SU-DHL-6 (cell line): ENCODE data around the gene FHL1.

Source experiments
- H2AFZ ChIP-seq: fragments of 200-600 bp; sonication (generic); 2 replicates; pipeline ENCODE4 v1.6.1; 2014; ENCODE audit warnings: low read depth, mild to moderate bottlenecking, moderate library complexity, mixed read lengths, antibody characterized with exemption, low read length; ENCODE audit not compliant: severe bottlenecking
- H3F3A ChIP-seq: fragments of 200-600 bp; shearing (Covaris generic); 2 replicates; pipeline ENCODE4 v1.6.0; 2016; ENCODE audit warnings: antibody characterized with exemption, mild to moderate bottlenecking; ENCODE audit not compliant: insufficient read depth
- H3K27ac ChIP-seq: fragments of 200-600 bp; sonication (generic); 2 replicates; pipeline ENCODE4 v1.5.1; 2016; ENCODE audit warnings: low read depth, mild to moderate bottlenecking, low read length, moderate library complexity, mixed read lengths
- H3K27me3 ChIP-seq: fragments of 200-600 bp; sonication (generic), shearing (Covaris generic); 2 replicates; pipeline ENCODE4 v1.6.0; 2014; ENCODE audit warnings: mild to moderate bottlenecking, low read length
- H3K36me3 ChIP-seq: fragments of 200-600 bp; sonication (generic); 2 replicates; pipeline ENCODE4 v1.6.1; 2014; ENCODE audit warnings: mild to moderate bottlenecking, low read length, mixed read lengths
- H3K4me2 ChIP-seq: fragments of 300-600, 200-600 bp; shearing (Covaris generic), sonication (generic); 2 replicates; pipeline ENCODE4 v1.6.0; 2014; ENCODE audit warnings: low read length, low read depth, mild to moderate bottlenecking; ENCODE audit not compliant: poor library complexity, severe bottlenecking
- H3K4me3 ChIP-seq: fragments of 200-600 bp; sonication (generic); 2 replicates; pipeline ENCODE4 v1.5.1; 2014; ENCODE audit warnings: antibody characterized with exemption, low read length, mild to moderate bottlenecking, mixed read lengths; ENCODE audit not compliant: insufficient read depth, poor library complexity, severe bottlenecking
- H3K79me2 ChIP-seq: fragments of 200-600 bp; sonication (generic); 2 replicates; pipeline ENCODE4 v1.6.1; 2014; ENCODE audit warnings: mild to moderate bottlenecking, low read length, moderate library complexity; ENCODE audit not compliant: insufficient read depth
- H3K9ac ChIP-seq: fragments of 200-600 bp; sonication (generic); 2 replicates; pipeline ENCODE4 v1.7.0; 2014; ENCODE audit warnings: mild to moderate bottlenecking, low read length
- H3K9me2 ChIP-seq: fragments of 200-600 bp; sonication (generic); replicated peaks from 2 replicates; pipeline ENCODE4 v1.6.1; 2014; ENCODE audit warnings: low read length; ENCODE audit not compliant: insufficient read depth
- H3K9me3 ChIP-seq: fragments of 200-600 bp; sonication (generic); 2 replicates; pipeline ENCODE4 v1.6.1; 2014; ENCODE audit warnings: low read length, mixed read lengths; ENCODE audit not compliant: insufficient read depth
- H4K20me1 ChIP-seq: fragments of 200-600 bp; sonication (generic); 2 replicates; pipeline ENCODE4 v1.6.1; 2014; ENCODE audit warnings: low read depth, mild to moderate bottlenecking, antibody characterized with exemption, low read length, moderate library complexity, mixed read lengths
- EZH2phosphoT487 ChIP-seq: fragments of 200-600 bp; sonication (generic), shearing (Covaris generic); conservative IDR thresholded peaks from 2 replicates; pipeline ENCODE4 v1.6.1; 2018; ENCODE audit warnings: mild to moderate bottlenecking, antibody characterized with exemption, low read length, moderate library complexity, mixed read lengths
- TF ChIP-seq, protein P1 (sequence below): fragments of 200-600 bp; sonication (generic); IDR thresholded peaks from one replicate; pipeline ENCODE4 v1.5.1; 2017; ENCODE audit warnings: antibody characterized with exemption, mild to moderate bottlenecking, low read length, moderate library complexity; ENCODE audit not compliant: insufficient read depth, poor library complexity, severe bottlenecking

The FHL1 gene

DNA sequence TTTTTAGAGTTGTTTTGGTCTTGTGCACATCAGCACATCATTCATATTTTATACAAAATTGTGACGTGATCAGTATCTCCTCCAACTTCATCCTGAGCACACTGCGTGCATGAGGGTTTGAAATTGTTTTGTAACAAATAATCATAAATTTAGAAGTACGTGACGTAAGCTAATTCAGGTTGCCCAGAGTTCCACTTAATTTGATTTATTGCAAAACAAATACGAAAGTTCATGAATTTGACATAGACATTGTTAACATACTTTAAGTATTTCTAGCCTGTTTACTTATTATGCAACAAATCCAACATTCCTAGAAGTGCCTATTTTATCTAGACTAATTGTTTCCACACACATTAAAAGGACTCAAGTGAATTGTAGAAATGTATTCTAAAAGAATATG, 55.6 kb downstream of the FHL1 start:
- Histone ChIP-seq H3K27me3 (no peaks in the 10 kb centered on the region), H3K4me2 (no peak overlapping the region), H3K36me3 (no peaks in the 10 kb centered on the region), H4K20me1 (no peaks in the 10 kb centered on the region), H3K9me2 (no peaks in the 10 kb centered on the region), H3F3A (no peaks in the 10 kb centered on the region), H3K79me2 (no peaks in the 10 kb centered on the region), H3K4me3 (no peak overlapping the region), H2AFZ (no peak overlapping the region), H3K9me3 (no peaks in the 10 kb centered on the region), H3K9ac (no peak overlapping the region), H3K27ac (no peak overlapping the region)
- TF ChIP-seq, protein P1, sequence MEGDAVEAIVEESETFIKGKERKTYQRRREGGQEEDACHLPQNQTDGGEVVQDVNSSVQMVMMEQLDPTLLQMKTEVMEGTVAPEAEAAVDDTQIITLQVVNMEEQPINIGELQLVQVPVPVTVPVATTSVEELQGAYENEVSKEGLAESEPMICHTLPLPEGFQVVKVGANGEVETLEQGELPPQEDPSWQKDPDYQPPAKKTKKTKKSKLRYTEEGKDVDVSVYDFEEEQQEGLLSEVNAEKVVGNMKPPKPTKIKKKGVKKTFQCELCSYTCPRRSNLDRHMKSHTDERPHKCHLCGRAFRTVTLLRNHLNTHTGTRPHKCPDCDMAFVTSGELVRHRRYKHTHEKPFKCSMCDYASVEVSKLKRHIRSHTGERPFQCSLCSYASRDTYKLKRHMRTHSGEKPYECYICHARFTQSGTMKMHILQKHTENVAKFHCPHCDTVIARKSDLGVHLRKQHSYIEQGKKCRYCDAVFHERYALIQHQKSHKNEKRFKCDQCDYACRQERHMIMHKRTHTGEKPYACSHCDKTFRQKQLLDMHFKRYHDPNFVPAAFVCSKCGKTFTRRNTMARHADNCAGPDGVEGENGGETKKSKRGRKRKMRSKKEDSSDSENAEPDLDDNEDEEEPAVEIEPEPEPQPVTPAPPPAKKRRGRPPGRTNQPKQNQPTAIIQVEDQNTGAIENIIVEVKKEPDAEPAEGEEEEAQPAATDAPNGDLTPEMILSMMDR = no peak
- TF ChIP-seq EZH2phosphoT487 = no peak

DNA sequence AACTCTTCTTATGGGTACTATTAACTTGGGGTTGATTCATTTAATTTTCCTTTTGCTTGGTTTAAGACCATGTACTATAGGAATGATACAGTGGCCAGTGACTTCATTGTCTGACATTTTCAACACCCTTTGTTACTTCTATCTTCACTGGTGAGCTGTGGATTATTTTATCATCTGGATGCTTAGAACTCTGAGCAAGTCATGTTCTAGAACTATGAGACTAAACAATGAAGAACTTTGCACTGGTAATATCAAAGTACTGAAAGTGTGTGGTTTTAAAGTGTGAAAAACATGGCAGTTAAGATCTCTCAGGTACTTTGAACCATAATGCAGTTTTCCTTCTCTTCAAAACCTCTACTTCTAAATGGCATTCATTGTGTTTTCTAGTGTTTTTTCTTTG, 56.1 kb downstream of the FHL1 start:
- Histone ChIP-seq H3F3A (no peaks in the 10 kb centered on the region), H3K79me2 (no peaks in the 10 kb centered on the region), H3K9ac (no peak overlapping the region), H3K4me2 (no peak overlapping the region), H3K27ac (no peak overlapping the region), H4K20me1 (no peaks in the 10 kb centered on the region), H3K9me2 (no peaks in the 10 kb centered on the region), H3K4me3 (no peak overlapping the region), H2AFZ (no peak overlapping the region), H3K36me3 (no peaks in the 10 kb centered on the region), H3K27me3 (no peaks in the 10 kb centered on the region), H3K9me3 (no peaks in the 10 kb centered on the region)
- TF ChIP-seq, protein P1 = no peak
- no peak for TF ChIP-seq EZH2phosphoT487

DNA sequence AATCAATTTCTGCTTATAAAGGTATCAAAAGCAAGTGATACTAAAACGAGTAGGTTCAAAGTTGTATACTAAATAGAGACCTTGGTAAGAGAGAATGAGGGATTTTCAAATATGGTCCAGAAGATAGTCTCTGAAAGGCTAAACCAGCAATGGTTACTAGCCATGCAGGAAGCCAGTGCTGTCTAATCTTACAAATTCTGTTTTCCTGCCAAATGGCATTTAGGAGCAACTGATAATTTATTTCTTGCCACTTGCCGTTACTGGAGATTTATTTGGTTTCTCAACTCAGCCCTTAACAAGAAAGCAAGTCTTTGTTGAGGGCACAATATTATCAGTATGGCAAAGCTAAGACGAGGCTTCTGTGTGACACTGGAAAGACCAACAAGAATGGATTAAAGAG, 56.6 kb downstream of the FHL1 start:
- Histone ChIP-seq H3K36me3 (no peaks in the 10 kb centered on the region), H3K27me3 (no peaks in the 10 kb centered on the region), H4K20me1 (no peaks in the 10 kb centered on the region), H3K9me2 (no peaks in the 10 kb centered on the region), H3K4me3 (no peak overlapping the region), H3K9ac (no peak overlapping the region), H3K9me3 (no peaks in the 10 kb centered on the region), H2AFZ (no peak overlapping the region), H3K27ac (no peak overlapping the region), H3F3A (no peaks in the 10 kb centered on the region), H3K79me2 (no peaks in the 10 kb centered on the region), H3K4me2 (no peak overlapping the region)
- TF ChIP-seq, protein P1 = no peak
- no peak for TF ChIP-seq EZH2phosphoT487
